NCI-H1930 (cell line): ENCODE data around the gene INPP5J.

ENCODE experiments used
- DNase-seq, 2 experiments: peaks; one replicate each; lab custom pipeline; 2025; lab: John Stamatoyannopoulos, UW

The INPP5J gene

DNA sequence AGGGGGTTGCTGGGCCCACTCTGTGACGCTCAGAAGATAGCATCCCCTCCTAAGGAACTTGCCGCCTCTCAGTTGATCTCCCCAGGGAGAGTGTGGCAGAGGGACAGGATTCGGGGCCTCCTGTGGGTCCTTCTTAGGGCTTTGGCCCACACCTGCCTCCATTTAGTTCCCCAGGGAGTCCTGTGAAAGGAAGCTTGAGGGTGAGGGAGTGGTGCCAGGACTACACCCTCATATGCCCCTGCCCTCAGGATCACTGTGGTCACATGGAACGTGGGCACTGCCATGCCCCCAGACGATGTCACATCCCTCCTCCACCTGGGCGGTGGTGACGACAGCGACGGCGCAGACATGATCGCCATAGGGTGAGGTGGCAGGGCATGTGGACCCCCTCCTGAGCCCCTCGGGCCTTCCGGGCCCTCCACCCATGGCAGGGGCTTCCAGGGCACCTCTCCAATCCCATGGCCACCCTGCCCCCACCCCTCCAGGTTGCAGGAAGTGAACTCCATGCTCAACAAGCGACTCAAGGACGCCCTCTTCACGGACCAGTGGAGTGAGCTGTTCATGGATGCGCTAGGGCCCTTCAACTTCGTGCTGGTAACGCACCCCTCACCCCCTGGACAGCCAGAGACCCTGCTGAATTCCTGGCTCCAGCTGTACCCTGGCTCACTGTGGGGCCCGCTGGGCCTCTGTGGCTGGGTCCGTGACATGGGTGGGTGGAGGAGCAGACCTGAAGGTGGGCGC is 3.5 kb downstream of the INPP5J start:
- no peak for DNase-seq

DNA sequence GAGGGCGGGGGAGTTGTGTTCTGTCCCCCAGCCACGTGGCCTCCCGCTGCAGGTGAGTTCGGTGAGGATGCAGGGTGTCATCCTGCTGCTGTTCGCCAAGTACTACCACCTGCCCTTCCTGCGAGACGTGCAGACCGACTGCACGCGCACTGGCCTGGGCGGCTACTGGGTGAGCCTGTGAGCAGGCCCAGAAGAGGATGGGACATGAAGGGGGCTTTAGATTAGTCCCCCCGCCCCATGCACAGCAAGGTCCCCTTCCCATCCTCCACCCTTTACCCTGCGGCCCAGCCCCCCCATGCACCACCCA is 4.1 kb downstream of the INPP5J start:
- DNase-seq: no peak

DNA sequence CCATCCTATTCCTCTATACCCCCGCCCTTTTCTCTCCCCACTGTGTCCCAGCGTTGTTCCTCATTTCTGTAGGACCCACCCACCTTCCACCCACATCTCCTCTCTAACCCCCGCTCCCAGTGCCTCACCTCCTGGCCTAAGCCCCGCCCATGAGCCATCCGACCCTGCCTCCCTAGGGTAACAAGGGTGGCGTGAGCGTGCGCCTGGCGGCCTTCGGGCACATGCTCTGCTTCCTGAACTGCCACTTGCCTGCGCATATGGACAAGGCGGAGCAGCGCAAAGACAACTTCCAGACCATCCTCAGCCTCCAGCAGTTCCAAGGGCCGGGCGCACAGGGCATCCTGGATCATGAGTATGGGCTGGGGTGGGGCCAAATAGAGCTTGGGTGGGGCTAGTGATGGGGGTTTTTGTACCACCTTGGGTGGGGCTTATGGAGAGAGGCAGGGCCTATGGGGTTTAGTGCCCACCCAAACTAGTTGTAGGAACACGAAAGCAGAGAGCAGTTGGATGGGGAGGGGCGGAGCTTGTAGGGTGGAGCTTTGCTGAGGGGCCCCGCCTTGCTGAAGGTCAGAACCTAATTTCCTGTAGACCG is 4.5 kb downstream of the INPP5J start:
- no peak for DNase-seq

DNA sequence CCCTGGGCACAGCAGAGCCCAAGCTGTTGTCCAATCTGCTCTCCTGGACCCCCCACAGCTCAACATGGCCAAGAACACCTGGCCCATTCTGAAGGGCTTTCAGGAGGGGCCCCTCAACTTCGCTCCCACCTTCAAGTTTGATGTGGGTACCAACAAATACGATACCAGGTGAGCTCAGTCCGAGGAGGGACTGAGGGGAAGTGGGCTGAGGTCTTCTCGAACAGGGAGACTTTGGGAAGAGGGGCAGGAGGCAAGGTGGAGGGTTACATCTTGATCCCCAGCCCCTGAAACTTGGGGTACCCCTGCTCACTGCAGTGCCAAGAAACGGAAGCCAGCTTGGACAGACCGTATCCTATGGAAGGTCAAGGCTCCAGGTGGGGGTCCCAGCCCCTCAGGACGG is 5.4 kb downstream of the INPP5J start:
- no peak for DNase-seq

DNA sequence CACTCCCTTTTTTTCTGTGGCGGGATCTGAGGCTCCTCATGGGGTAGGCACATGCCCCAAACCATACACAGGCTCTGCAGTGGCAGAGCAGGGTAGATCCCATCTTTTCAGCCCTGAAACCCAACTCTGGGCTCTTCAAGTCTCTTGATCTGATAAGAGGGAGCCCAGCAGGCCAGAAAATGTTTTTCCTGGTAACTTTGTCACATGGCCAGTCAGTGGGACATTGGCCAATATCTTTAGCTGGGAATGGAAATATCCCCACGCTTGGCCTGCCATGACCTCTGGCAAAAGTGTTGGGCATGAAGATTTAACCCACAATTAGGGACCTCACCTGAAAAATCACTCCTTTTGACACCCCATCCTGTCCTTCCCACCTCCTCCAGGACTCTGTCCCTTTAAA is 8.1 kb downstream of the INPP5J start:
- DNase-seq: no peak

DNA sequence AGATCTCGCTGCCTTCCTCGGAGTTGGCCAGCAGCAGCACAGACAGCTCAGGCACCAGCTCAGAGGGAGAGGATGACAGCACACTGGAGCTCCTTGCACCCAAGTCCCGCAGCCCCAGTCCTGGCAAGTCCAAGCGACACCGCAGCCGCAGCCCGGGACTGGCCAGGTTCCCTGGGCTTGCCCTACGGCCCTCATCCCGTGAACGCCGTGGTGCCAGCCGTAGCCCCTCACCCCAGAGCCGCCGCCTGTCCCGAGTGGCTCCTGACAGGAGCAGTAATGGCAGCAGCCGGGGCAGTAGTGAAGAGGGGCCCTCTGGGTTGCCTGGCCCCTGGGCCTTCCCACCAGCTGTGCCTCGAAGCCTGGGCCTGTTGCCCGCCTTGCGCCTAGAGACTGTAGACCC is 11.1 kb downstream of the INPP5J start:
- DNase-seq: no peak

DNA sequence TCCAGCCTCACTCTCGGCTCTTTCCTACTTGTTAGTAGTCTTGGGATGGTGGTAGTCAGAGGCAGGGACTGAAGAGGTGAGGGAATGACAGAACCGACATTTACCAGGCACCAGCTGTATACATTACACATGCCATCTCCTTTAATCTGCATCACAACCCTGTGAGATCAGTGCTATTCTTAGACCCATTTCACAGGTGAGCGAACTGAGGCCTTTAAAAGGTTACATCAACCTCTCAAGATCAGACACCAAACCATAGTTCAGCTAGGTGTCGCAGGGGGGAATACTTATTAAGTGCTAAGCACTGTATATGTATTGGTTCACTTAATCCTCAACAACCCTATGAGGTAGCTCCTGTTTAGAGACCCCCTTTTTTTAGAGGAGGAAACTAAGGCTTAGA is 11.9 kb downstream of the INPP5J start:
- DNase-seq: no peak

DNA sequence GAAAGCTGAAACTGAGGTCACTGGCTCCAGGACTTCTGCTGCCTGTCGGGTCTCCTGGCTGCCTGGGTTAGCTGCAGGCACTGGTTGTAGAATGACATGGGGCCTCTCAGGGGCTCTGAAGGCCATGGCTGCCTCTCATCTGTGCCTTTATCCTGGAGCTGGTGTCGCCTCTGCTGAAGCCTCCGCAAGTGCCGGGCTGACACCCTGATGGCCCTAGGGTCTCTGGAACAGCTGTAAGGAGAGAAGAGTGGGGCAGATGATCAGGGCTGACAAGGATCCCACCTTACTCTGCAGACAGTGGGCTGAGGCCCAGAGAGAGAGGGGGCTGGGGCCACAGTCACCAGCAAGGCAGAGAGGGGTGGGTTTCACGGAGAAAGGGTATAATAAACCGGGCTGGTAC is 12.9 kb downstream of the INPP5J start:
- no peak for DNase-seq

DNA sequence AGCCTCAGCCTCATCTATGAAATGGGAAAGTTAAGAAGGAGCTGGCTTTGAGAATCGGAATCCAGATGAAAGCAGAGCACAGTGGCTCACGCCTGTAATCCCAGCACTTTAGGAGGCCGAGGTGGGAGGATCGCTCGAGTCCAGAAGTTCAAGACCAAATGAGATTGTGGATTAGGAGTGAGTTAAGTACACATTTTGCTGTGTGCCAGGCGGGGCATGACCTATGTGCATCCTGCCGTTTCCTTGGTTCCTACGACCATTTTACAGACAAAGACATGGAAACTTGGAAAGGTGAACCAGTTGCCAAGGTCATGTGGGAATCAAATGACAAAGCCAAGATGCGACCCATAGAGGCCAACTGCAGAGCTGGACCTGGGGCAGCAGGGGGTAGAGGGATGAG is 13.4 kb downstream of the INPP5J start:
- DNase-seq: no peak

DNA sequence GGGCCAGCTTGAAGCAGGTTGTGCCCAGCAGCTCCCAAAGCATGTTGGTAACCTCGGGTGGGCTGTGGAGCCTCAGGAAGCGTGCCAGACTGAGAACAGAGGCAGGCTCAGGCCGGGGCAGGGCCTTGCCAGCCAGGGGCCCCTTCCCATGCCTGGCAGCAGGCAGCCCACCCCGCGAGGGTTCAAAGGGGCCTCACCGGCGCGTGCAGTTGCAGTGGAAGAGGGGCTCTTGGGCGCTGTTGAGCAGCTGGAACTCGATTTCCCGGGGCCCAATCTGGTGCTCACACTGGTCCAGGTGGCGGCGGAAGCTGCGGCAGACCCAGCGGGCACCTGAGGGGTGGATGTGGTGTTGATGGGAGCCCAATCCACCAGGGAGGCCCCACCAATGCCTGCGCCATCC is 13.9 kb downstream of the INPP5J start:
- DNase-seq: no peak

DNA sequence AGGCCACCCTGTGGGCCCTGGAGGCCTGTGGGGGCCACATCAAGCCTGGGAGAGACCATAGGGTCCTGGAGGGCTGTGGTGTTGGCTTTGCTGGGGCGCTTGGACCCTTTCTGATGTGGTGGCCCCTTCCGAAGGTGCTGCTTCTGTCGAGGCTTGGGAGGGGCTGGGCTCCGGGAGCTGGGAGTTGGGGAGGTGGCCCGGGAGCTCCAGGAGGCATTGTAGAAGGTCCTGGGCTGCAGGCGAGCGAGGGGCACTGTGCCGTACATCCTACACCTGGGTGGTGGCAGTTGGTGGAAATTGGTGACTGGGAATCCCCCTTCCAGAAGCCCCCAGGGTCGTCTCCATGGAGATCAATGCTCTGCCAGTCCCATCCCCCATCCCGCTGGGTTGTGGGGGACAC is 15.0 kb downstream of the INPP5J start:
- DNase-seq: no peak

DNA sequence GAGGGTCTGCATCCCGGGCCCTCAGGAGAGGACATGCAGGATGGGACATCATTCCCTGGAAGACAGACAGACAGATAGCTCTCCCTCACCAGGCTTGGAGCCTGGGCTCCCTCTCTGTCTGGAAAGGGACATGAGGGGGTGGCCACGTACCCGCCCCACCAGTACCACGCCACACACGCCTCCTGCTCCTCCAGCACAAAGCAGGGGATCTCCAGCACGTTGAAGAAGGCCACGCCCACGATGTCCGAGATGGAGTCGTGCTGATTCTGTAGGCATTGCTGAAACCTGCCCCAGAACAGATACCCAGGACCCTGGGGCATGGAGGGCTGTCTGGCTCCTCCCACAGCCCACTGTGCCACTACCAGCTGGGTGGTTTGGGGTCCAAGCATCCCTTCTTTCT is 15.4 kb downstream of the INPP5J start:
- no peak for DNase-seq

DNA sequence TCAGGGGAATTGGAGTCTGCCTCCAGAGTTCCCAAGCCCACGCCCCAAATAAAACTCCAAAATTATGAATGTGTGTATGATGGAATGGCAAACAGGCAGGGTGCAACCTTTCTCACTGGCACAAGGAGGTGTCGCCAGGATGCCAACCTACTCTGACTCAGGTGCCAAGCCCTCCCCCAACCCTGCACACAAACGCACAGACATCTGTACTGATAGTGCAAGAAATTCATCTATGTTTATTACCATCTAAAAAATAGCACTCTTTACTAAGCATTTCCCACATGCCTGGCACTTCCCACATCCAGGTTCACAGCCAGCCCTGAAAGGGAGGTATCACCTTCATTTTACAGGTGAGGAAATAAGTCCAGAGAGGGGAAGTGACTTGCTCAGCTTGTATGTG is 16.3 kb downstream of the INPP5J start:
- no peak for DNase-seq

DNA sequence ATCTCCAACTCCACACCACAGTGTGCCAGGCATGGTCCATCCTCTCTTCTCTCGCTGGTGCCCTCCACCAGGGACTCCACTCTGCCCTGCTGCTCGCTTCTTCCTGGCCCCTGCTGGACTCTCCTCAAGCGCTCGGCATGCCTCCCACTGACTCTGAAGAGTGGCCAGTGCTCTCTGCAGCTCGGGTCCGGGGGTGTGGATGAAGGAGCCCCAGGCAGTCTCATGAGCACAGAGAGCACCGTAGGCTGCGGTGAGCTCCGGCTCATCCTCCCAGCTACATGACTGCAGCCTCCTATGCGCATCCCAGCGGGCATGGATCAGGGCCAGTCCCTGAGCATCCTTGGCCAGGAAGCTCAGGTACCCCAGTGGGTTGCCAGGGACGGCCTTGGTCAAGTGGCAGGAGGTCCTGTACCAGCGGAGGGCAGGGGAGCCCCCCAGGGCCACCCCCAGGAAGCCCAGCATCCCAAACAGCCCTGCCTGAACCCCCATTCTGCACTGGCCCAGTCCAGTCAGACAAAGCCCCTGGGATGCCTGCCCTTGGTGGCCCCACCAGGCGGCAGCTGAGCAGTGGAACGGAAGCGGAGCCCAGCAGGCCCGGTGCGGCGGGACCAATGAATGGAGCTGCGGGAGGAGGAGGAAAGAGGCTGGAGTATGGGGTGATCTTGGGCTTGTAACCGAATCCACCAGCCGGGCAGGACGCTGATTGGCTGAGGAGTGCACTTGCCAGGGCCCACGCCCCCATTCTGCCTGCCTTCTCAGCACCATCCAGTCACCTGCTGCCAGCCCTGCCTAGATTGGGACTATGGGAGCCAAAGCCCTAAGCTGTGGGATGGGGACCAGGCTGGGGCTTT is 17.3 kb downstream of the INPP5J start, which contains the start of gene PLA2G3:
Gene PLA2G3 (minus strand): TSS at position 643 of the 851 bp plus-strand sequence. CDS start 154 bp downstream, at position 489.
- DNase-seq: peak in 1 of 2 experiments; percentile 13

DNA sequence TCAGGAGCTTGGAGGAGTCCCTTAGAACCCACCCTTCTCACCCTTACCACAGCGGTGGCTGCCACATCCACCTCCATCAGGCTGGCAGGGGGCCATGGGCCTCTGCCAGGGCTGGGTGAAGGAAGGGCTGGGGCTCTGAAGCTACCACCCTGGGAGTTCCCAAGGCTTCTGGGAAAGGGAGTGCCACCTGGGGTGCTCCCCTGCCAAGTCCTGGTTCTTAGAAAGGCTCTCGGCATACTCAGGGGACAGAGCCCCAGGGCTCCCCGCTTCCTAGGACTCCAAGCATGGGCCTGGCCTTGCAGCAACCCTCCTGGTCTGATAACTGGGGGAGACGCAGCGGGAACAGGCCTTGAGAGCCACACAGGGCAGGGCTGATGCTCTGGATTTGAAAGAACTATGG is 18.0 kb downstream of the INPP5J start:
- DNase-seq: no peak

DNA sequence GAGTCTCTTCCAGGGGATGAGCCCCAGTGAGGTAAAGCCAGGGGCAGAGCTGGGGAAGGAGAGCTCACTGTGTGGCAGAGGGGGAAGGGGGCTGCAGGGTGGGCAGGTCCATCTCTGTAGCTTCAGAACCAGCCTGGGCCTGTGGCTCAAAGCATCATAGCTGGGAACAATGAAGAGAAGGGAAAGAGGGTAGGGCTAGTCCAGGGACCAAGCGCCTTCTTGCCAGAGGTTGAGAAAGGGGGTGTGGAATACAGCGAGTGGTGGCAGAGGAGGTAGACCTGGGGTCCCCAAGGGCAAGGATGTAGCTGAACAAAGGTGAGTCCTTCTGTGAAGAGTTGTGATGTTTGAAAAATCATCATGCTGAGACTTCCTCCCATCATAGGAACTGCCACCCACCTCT is 18.8 kb downstream of the INPP5J start:
- DNase-seq: no peak

DNA sequence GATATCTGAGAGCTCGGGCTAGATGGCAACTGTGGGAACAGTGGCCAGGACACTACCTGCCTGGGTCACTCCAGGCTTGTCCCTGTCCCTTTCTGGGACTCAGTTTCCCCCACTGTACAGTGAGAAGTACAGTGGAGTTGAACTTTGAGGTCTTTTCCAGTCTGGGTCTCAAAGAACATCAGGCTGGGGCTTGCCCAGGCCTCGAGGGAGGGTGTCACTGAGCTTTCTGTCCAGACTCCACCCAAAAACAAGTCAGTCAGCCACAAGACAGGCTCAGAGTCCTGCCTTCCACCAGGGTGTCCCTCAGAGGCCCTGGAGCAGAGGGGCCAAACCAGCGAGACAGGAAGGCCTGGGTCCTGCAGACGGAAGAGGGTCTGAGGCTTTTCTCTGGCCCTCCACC is 19.5 kb downstream of the INPP5J start:
- DNase-seq: no peak

DNA sequence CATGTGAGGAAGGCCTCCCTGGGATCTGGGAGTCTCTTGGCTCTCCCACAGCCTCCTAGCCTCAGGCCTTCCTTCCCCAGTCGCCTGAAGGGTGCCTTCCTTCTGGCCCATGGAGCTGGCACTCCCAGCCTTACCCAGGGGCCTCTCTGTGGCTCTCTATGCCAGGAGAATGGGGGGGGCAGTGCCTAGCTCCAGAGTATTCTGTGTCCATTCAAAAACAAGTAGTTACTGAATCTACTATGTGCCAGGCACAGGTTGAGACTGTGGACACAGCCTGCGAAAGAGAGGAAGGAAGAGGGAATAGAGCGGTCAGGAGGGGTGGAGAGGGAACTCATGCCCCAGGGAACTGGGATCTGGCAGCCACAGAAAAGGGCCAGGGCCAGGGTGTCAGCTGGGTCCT is 20.3 kb downstream of the INPP5J start:
- no peak for DNase-seq

DNA sequence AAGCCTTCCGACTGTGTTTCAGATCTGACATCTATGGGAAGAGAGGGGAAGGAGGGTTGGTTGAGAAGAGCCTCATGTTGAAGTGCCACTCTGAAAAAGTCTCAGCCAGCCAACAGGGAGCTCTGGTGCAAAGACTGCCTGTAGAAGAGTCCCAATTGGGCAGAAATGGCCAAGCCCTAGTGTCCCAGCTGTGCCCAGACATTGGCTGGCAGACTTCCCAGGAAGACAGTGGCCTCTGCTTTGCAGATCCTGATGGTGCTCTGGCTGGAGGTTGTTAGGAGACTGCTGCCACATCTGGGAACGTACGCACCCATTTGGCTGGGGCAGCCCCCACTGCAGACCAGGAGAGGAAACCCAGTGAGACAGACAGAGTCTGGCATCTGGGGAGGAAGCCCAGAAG is 20.8 kb downstream of the INPP5J start:
- no peak for DNase-seq

DNA sequence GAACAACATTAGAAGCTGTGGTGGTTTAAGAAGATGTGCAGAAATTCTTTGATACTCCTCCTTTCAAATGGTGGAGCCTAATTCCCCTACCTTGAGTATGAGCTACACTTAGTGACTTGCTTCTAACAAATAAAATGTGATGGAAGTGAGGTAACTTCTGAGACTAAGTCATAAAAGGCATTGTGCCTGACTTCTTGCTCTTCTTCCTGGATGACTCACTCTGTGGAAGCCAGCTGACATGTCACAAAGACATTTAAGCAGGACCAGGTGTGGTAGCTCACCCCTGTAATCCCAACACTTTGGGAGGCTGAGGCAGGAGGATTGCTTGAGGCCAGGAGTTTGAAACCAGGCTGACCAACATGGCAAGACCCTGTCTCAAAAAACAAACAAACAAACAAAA is 21.5 kb downstream of the INPP5J start:
- no peak for DNase-seq

DNA sequence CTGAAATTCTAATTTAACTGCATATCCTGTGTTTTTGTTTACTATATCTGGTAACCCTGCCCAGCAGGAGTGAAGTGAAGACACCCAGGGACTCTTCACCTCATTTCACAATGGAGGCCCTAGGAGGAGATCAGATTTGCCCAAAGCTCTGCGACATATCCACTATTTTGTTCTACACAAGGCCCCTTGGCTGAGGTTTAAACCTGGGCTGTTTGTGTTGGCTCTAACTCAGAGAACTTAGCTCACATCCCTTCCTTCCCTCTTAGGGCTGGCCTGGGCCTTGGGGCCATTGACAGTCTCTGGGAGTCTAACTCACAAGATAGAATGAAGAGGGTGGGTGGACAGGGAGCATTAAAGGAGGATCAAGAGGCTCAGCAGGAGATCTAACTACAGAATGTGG is 25.7 kb downstream of the INPP5J start:
- no peak for DNase-seq

DNA sequence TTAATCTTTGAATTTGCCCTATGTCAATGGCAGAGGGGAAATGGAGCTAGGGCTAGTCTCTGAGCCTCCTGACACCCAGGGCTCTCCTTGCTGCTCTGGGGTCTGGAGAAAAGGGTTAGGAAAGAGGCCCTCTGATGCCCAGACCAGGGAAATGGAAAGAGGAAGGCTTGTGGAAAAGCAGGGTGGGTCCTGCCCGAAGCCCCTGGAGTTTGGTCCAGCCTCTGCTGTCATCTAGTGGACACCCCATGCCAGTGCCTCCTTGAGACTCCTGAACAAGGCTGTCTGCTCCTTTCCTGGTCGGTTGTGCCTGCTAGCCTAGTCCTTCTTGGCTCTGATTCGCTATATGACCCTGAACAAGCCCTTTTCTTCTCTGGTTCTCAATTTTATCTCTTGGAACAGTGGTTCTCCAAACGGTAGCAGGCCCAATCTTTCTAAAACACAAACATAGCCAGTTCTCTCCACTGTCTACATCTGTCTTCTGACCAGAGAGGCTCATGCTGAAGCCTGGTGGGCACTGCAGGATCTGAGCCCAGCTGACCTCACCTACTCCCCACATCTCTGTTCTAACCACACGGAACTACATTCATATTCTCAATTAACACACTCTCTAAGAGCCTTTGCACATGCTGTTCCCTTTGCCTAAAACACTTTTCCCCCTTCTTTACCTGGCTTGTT is 26.3 kb downstream of the INPP5J start:
- DNase-seq: peak; percentile 39 to 55

DNA sequence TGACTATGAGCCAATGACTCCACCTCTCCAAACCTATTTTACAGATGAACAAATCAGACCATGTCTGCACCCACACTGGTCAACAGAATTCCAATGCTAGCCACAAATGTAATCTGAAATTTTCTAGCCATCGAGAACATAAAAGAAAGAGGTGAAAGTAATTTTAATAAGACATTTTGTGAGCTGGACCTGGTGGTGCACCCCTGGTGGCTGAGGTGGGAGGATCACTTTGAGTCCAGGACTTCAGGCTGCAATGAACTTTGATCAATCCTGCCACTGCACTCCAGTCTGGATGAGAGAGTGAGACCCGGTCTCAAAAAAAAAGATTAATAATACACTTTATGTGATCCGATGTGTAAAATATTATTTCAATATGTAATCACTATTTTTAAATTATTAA is 27.8 kb downstream of the INPP5J start:
- no peak for DNase-seq
